NCI-H2227 (cell line): ENCODE data around the gene EIF5AL1.
A peak's percentile ranks its signal among the peaks of the same experiment; 100 is the strongest.
"Not testable (repeated sequence)": the region's sequence is repeated elsewhere in the genome, so short reads cannot be mapped to it uniquely, and the experiment has no call there.

Source experiments
- DNase-seq: peaks from one replicate; lab custom pipeline; 2025; ENCODE audit not compliant: unreplicated experiment; lab: John Stamatoyannopoulos, UW

EIF5AL1 gene

GRCh38 chr10:79555354-79556309 is 43.3 kb downstream of the EIF5AL1 start:
- no peak for DNase-seq

GRCh38 chr10:79556961-79557360 is 44.6 kb downstream of the EIF5AL1 start:
- not testable (repeated sequence) for DNase-seq

GRCh38 chr10:79559726-79560125 is 47.4 kb downstream of the EIF5AL1 start:
- no peak for DNase-seq

- no peak for DNase-seq
Observed at GRCh38 chr10:79560160-79560709, 47.9 kb downstream of the EIF5AL1 start, which contains the start of gene SFTPA2. SFTPA2 (minus strand) TSS chr10:79560407; CDS start chr10:79559483, 924 bp downstream.

- DNase-seq = no peak
Observed at GRCh38 chr10:79561257-79561656, 48.9 kb downstream of the EIF5AL1 start.

GRCh38 chr10:79562135-79562756 is 49.9 kb downstream of the EIF5AL1 start:
- DNase-seq = peak; percentile 48

GRCh38 chr10:79563426-79563825 is 51.1 kb downstream of the EIF5AL1 start:
- no peak for DNase-seq
